K562 (cell line): ENCODE data around the gene MLANA. TPM values are rescaled to one million over a fixed set of nuclear protein-coding genes. Genes with fewer than 3 reads are reported as not detected.

Source experiments
- CEBPG ChIP-seq, 3 experiments: fragments of 200-800 bp in 1 of 3; sonication (Bioruptor generic) in 1 of 3; sonication (generic) in 1 of 3; formaldehyde crosslinking in 1 of 3; IDR thresholded peaks in 2 of 3; conservative IDR thresholded peaks in 1 of 3; 2 replicates each; pipeline versions ENCODE4 v1.6.1 to v1.8.0; 2016 to 2022; ENCODE audit warnings: missing compliant biosample characterization in 2 of 3, missing genetic modification characterization in 2 of 3, mild to moderate bottlenecking in 1 of 3, missing genetic modification reagents in 1 of 3
- ETV5 ChIP-seq: sonication (generic); formaldehyde crosslinking; IDR thresholded peaks from 2 replicates; pipeline ENCODE4 v1.4.0; 2020; ENCODE audit warnings: low read depth, mild to moderate bottlenecking, missing genetic modification reagents
- GTF2E2 ChIP-seq: fragments of 200-800 bp; sonication (Bioruptor generic); IDR thresholded peaks from 2 replicates; pipeline ENCODE4 v1.6.1; 2016; ENCODE audit warnings: missing genetic modification characterization, missing compliant biosample characterization
- KDM5B ChIP-seq: fragments of 200-600 bp; sonication (generic); IDR thresholded peaks from 2 replicates; pipeline ENCODE4 v1.6.1; 2012; ENCODE audit warnings: low read depth, mild to moderate bottlenecking, moderate library complexity, low read length, control low read depth, inconsistent platforms; ENCODE audit not compliant: insufficient replicate concordance
- LCOR ChIP-seq: sonication (generic); formaldehyde crosslinking; IDR thresholded peaks from 2 replicates; pipeline ENCODE4 v1.8.0; 2022; ENCODE audit warnings: mild to moderate bottlenecking, missing genetic modification reagents
- MEF2A ChIP-seq: IDR thresholded peaks from 2 replicates; pipeline ENCODE4 v1.6.1; 2011; ENCODE audit warnings: low read depth, mild to moderate bottlenecking, low read length, moderate library complexity; ENCODE audit not compliant: control insufficient read depth
- MEIS2 ChIP-seq: fragments of 450-650 bp; IDR thresholded peaks from 2 replicates; pipeline ENCODE4 v1.6.1; 2014; ENCODE audit warnings: mild to moderate bottlenecking; ENCODE audit not compliant: partially characterized antibody
- NR2C1 ChIP-seq, 2 experiments: fragments of 450-650 bp; IDR thresholded peaks; 2 replicates each; pipeline ENCODE4 v1.6.1; 2017; ENCODE audit warnings: mild to moderate bottlenecking in 2 of 2, antibody characterized with exemption in 1 of 2, inconsistent platforms in 1 of 2, missing compliant biosample characterization in 1 of 2, missing genetic modification characterization in 1 of 2
- NR2C2 ChIP-seq, 2 experiments: fragments of 200-800 bp in 1 of 2; sonication (Bioruptor generic) in 1 of 2; sonication (generic) in 1 of 2; formaldehyde crosslinking in 1 of 2; IDR thresholded peaks; 2 replicates each; pipeline versions ENCODE4 v1.6.1 to v1.8.0; 2016 to 2022; ENCODE audit warnings: mild to moderate bottlenecking in 1 of 2, missing compliant biosample characterization in 1 of 2, missing genetic modification characterization in 1 of 2, missing genetic modification reagents in 1 of 2
- RBM17 ChIP-seq: fragments of 200-400 bp; formaldehyde crosslinking; IDR thresholded peaks from 2 replicates; pipeline ENCODE4 v1.6.1; 2017; ENCODE audit warnings: low read depth, mild to moderate bottlenecking, low read length, borderline replicate concordance
- SMAD3 ChIP-seq: fragments of 450-650 bp; formaldehyde crosslinking; conservative IDR thresholded peaks from 2 replicates; pipeline ENCODE4 v1.4.0; 2020; ENCODE audit warnings: mild to moderate bottlenecking
- SP2 ChIP-seq: IDR thresholded peaks from 2 replicates; pipeline ENCODE4 v1.6.1; 2011; ENCODE audit warnings: mild to moderate bottlenecking, low read depth, low read length, moderate library complexity; ENCODE audit not compliant: poor library complexity, severe bottlenecking; ENCODE audit errors: extremely low read depth
- STAT6 ChIP-seq: sonication (generic); formaldehyde crosslinking; IDR thresholded peaks from 2 replicates; pipeline ENCODE4 v1.8.1; 2023; ENCODE audit warnings: mild to moderate bottlenecking, missing genetic modification reagents
- TCF15 ChIP-seq: fragments of 250-450 bp; sonication (Bioruptor Pico); IDR thresholded peaks from 2 replicates; pipeline ENCODE4 v1.8.0; 2022; ENCODE audit warnings: moderate library complexity, mild to moderate bottlenecking, inconsistent platforms
- TCFL5 ChIP-seq: fragments of 250-450 bp; sonication (Bioruptor Pico); conservative IDR thresholded peaks from 2 replicates; pipeline ENCODE4 v1.6.1; 2021; ENCODE audit warnings: mild to moderate bottlenecking, moderate library complexity, matching md5 sums
- TGIF2 ChIP-seq: sonication (generic); formaldehyde crosslinking; IDR thresholded peaks from 2 replicates; pipeline ENCODE4 v1.8.1; 2022; ENCODE audit warnings: mild to moderate bottlenecking, missing genetic modification reagents, moderate library complexity
- XRCC3 ChIP-seq: fragments of 450-650 bp; IDR thresholded peaks from 2 replicates; pipeline ENCODE4 v1.6.1; 2017; ENCODE audit warnings: mild to moderate bottlenecking, moderate library complexity
- ZFX ChIP-seq: sonication (generic); formaldehyde crosslinking; IDR thresholded peaks from 2 replicates; pipeline ENCODE4 v1.8.0; 2022; ENCODE audit warnings: mild to moderate bottlenecking, missing genetic modification reagents, moderate library complexity
- ZKSCAN3 ChIP-seq: fragments of 250-450 bp; sonication (Bioruptor Pico); IDR thresholded peaks from 2 replicates; pipeline ENCODE4 v1.4.0; 2020
- ZNF174 ChIP-seq: fragments of 250-450 bp; sonication (Bioruptor Pico); IDR thresholded peaks from 2 replicates; pipeline ENCODE4 v1.4.0; 2020; ENCODE audit warnings: mild to moderate bottlenecking
- ZNF24 ChIP-seq: fragments of 450-650 bp; IDR thresholded peaks from 2 replicates; pipeline ENCODE4 v1.6.1; 2016
- ZNF586 ChIP-seq: fragments of 450-650 bp; formaldehyde crosslinking; conservative IDR thresholded peaks from 2 replicates; pipeline ENCODE4 v1.4.0; 2020; ENCODE audit warnings: mild to moderate bottlenecking, moderate library complexity
- ZNF717 ChIP-seq: fragments of 250-450 bp; sonication (Bioruptor Pico); IDR thresholded peaks from 2 replicates; pipeline ENCODE4 v1.5.0; 2021
- polyA plus RNA-seq, 8 experiments: library from polyadenylated mRNA; depleted of rRNA in 4 of 8; stranded (reverse) in 5 of 8; unstranded in 3 of 8; fragments of >200 nt; fragmentation: Nextera tagmentation in 2 of 8; fragmentation: Illumina TruSeq in 1 of 8; extraction: Ambion mirVana in 2 of 8; extraction: Trizol in 1 of 8; gene quantifications; 2 replicates each; pipeline versions ENCODE4 v1.2.1 to v1.2.3, GENCODE V29; 2011 to 2014; ENCODE audit warnings: inconsistent platforms in 1 of 8, missing spikeins in 1 of 8
- total RNA-seq, 7 experiments: library from RNA; depleted of rRNA in 6 of 7; stranded (reverse); fragments of >200 nt in 6 of 7; fragmentation: Illumina TruSeq in 2 of 7; extraction: Trizol in 2 of 7; gene quantifications; 2 replicates each; pipeline versions ENCODE4 v1.2.1 to v1.2.3, GENCODE V29; 2011 to 2021; ENCODE audit warnings: low replicate concordance in 1 of 7
- TF ChIP-seq, protein P1 (sequence below): fragments of 450-650 bp; formaldehyde crosslinking; IDR thresholded peaks from 2 replicates; pipeline ENCODE4 v1.4.0; 2020; ENCODE audit warnings: mild to moderate bottlenecking, mixed read lengths

The MLANA gene
- total and polyA plus RNA-seq, 9 of the 15 experiments (the other 6 are each of a cell fraction or from before 2014, with no cell fraction given) = not detected

DNA sequence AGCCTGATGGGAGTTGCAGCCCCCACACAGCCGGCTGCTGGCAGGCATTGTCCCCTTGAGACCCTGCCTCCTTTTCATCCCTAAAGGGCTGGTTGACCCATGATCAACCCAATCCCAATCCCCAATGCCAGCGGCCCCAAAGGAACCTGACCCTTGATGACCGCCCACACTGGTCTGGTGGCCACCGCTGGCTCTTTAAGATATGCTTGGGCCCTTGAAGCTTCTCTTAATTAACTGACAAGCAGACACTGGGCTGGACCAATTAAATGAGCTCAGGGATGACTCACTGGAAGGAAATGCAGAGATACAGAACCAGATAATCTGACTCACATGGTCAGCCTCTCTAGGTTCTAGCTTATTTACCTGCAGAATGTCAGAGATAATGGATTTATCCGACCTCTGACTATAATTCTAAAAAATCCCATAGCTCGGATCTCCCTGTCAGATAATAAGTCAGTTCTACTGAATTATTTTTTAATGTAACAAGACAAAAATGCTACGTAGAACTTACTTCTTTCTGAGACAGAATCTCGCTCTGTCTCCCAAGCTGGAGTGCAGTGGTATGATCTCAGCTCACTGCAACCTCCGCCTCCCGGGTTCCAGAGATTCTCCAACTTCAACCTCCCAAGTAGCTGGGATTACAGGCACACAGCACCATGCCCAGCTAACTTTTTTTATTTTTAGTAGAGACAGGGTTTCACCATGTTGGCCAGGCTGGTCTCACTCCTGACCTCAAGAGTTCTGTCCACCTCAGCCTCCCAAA, 11.1 kb upstream of the MLANA start (continued):
- no peak for TF ChIP-seq STAT6
- TF ChIP-seq NR2C2 (CRISPR knock-in tag; IDR thresholded peaks at IDR 0.05) = no peak
- no peak for TF ChIP-seq NR2C2 (tag; IDR thresholded peaks at IDR 0.05)
- TF ChIP-seq MEF2A = no peak
- no peak for TF ChIP-seq RBM17
- TF ChIP-seq XRCC3 = no peak
- no peak for TF ChIP-seq KDM5B
- no peak for TF ChIP-seq ZNF24
- TF ChIP-seq ZNF586 (CRISPR knock-in tag) = no peak
- TF ChIP-seq TCFL5 (CRISPR knock-in tag) = no peak
- TF ChIP-seq, protein P1, sequence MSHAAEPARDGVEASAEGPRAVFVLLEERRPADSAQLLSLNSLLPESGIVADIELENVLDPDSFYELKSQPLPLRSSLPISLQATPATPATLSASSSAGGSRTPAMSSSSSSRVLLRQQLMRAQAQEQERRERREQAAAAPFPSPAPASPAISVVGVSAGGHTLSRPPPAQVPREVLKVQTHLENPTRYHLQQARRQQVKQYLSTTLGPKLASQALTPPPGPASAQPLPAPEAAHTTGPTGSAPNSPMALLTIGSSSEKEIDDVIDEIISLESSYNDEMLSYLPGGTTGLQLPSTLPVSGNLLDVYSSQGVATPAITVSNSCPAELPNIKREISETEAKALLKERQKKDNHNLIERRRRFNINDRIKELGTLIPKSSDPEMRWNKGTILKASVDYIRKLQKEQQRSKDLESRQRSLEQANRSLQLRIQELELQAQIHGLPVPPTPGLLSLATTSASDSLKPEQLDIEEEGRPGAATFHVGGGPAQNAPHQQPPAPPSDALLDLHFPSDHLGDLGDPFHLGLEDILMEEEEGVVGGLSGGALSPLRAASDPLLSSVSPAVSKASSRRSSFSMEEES = no peak
- TF ChIP-seq SMAD3 (CRISPR knock-in tag) = no peak
- TF ChIP-seq TGIF2 (CRISPR knock-in tag) = no peak
- TF ChIP-seq MEIS2 = peak; percentile 85
- no peak for TF ChIP-seq ZKSCAN3 (CRISPR knock-in tag)
- no peak for TF ChIP-seq TCF15 (CRISPR knock-in tag)
- no peak for TF ChIP-seq ETV5 (CRISPR knock-in tag)
- TF ChIP-seq SP2 = no peak
- TF ChIP-seq ZFX (CRISPR knock-in tag) = no peak
- no peak for TF ChIP-seq GTF2E2 (tag)
- no peak for TF ChIP-seq ZNF174 (CRISPR knock-in tag)
- no peak for TF ChIP-seq CEBPG (CRISPR knock-in tag; IDR thresholded peaks at IDR 0.05)
- TF ChIP-seq CEBPG (tag; conservative IDR thresholded peaks at IDR 0.05 in 1 of 2, IDR thresholded peaks at IDR 0.05 in 1 of 2) = no peak; a peak in 1 of 4 replicates
- TF ChIP-seq NR2C1 (IDR thresholded peaks at IDR 0.05) = no peak
- 0 out of 2 replicates have a peak, but pooled peaks have one; percentile 21 for TF ChIP-seq NR2C1 (tag; IDR thresholded peaks at IDR 0.05)
- TF ChIP-seq ZNF717 (CRISPR knock-in tag) = no peak
- peak; percentile 51; the same call in 1 of the 2 replicates for TF ChIP-seq LCOR (CRISPR knock-in tag)
